Lower leg skin (tissue), 4 donors: ENCODE measurements around the gene PUM2. TPM values are rescaled to one million over a fixed set of nuclear protein-coding genes. Genes with fewer than 3 reads are reported as not detected.

ENCODE experiments used
- DNase-seq, 2 donors: peaks; one replicate each; pipeline ENCODE4 v3.0.0-alpha.2; 2019; ENCODE audit warnings: low spot score in 2 of 2
- H3K4me3 ChIP-seq: fragments of 200-600 bp; sonication (generic); 2 replicates; pipeline ENCODE4 v1.5.1; 2017; ENCODE audit warnings: mild to moderate bottlenecking, low read depth; ENCODE audit not compliant: poor library complexity, severe bottlenecking
- POLR2A ChIP-seq, 2 donors: fragments of 450-650 bp; IDR thresholded peaks; one replicate each; pipeline ENCODE4 v1.6.1; 2016 to 2017; ENCODE audit warnings: antibody characterized with exemption in 2 of 2, mild to moderate bottlenecking in 1 of 2, moderate library complexity in 1 of 2
- WGBS, 2 donors: methylation state at CpG; one replicate each; pipeline ENCODE4 v1.1.5; 2018; 5-methylcytosine and 5-hydroxymethylcytosine counted together
- intact Hi-C: fragments of 100-400 bp; cut with DNase I; formaldehyde crosslinking; loops from one replicate; pipeline ENCODE4 v1.15.0; 2023; ENCODE audit warnings: low total_unique reads
- total RNA-seq, 4 donors: library from RNA; depleted of rRNA; stranded (reverse); fragments of >200 nt; gene quantifications; one replicate each; pipeline ENCODE4 v1.1.0, GENCODE V29; 2016
- TF ChIP-seq, protein P1 (sequence below), 3 donors: fragments of 450-650 bp; IDR thresholded peaks; one replicate each; pipeline ENCODE4 v1.5.1; 2016; ENCODE audit warnings: antibody characterized with exemption in 3 of 3, mild to moderate bottlenecking in 3 of 3, moderate library complexity in 2 of 3

PUM2 gene
- total RNA-seq, 4 donors from 2014 or later: 82.5 to 88.1 (median 84.8) TPM

DNA sequence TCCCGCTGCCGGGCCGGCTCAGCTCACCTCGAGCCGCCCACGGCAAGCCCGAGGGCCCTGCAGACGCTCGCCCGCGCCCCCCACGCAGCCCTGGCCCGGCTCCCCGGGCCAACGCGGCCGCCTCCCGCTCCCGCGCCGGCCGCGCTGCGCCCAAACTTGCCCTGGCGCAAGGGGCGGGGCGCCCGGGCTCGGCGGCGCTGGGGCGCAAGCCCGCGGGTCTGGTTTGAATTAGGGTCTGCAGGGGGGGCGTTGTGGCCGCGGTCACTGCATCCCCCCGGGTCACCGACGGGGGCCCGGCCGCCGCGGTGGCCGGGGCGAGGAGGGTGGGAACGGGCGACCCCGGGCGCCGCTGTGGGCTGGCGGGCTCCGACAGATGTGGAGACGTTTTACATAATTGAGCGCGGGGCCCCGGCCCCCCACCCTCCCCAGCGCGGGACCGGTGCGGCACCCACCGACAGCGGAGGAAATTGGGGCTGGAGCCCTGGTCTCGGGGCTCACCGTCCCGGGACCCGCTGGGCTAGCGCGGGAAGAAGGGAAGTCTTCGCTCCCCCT is 126.4 kb downstream of the PUM2 start:
- WGBS, 2 donors: 0% methylated on average over 11 to 35 of the region's 70 CpGs
- intact Hi-C loops: no loop called here
- no peak for TF ChIP-seq POLR2A (IDR thresholded peaks at IDR 0.05)
- TF ChIP-seq, protein P1, sequence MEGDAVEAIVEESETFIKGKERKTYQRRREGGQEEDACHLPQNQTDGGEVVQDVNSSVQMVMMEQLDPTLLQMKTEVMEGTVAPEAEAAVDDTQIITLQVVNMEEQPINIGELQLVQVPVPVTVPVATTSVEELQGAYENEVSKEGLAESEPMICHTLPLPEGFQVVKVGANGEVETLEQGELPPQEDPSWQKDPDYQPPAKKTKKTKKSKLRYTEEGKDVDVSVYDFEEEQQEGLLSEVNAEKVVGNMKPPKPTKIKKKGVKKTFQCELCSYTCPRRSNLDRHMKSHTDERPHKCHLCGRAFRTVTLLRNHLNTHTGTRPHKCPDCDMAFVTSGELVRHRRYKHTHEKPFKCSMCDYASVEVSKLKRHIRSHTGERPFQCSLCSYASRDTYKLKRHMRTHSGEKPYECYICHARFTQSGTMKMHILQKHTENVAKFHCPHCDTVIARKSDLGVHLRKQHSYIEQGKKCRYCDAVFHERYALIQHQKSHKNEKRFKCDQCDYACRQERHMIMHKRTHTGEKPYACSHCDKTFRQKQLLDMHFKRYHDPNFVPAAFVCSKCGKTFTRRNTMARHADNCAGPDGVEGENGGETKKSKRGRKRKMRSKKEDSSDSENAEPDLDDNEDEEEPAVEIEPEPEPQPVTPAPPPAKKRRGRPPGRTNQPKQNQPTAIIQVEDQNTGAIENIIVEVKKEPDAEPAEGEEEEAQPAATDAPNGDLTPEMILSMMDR (IDR thresholded peaks at IDR 0.05): no peak
- DNase-seq: peak in 1 of 2 donors; percentile 85
- peak overlapping the region; percentile 31 for H3K4me3 ChIP-seq

DNA sequence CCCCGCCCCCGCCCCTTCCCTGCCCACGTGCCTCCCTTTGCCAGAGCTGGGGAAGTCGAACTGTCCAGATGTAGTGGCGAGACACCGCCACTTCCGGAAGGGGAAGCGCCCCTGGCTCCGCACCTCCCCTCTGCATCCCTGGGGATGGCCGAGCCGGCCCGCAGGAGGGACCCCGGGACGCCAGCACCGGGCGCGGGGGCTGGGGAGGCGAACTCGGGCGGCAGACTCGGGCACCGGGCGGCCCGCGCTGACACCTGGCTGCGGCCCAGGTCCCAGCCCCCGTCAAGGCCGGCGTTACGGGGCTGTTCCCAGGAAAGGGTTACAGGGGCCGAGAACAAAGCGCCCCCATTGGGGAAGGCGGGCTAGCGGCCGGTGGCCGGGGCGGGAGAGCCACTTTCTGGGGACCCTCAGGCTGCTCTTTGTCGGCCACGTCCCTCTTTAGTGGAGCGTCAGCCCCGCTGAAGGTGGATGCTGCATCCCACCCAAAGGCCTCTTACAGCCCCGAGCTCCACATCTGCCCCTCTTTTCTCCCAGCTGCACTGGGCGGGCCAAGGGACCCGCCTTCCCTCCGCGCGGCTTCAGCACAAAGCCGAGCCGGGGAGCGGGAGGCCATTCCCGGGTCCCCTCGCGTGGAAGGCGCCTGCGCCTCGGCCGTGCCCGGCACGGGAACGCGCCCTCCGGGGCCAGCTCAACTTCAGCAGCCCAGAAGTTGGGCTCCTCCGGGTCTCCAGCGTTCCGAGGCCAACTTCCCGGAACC is 127.1 kb downstream of the PUM2 start:
- 0% methylated on average over 34 to 57 of the region's 66 CpGs for WGBS, 2 donors
- DNase-seq: peak in 1 of 2 donors; percentile 88
- intact Hi-C loops: no loop called here
- peak overlapping the region; percentile 31 for H3K4me3 ChIP-seq
- TF ChIP-seq, protein P1 (IDR thresholded peaks at IDR 0.05): no peak
- no peak for TF ChIP-seq POLR2A (IDR thresholded peaks at IDR 0.05)

DNA sequence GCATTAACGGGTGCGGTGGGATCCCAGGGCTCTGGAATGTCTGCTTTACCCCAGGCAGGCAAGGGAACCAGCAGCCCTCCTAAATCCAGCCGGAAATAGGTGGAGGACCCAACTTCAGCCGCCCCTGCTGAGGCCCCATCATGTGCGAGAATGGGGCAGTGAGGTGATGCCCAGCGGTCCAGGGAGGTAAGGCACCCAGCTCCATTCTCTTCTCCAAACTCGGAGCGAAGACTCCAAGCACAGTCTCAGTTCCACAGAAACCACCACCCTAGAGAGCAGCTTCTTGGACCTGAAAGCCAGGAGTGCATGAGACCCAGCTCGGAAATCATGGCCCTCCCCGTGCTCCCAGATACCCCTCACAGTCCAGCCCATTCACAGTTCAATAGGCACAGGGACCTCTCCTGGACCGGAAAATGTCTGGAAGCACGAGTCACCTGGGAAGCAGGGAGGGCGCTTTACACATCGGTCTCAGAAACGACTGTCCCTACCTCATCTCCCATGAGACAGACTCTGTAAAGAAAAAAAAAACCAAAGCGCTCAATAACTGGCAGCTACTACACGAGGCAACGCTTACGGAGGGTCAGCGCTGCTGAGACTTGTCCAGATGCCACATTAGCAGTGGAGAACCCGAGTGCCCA is 127.8 kb downstream of the PUM2 start:
- intact Hi-C loops: no loop called here
- 27 to 33% methylated on average over 21 of the region's 21 CpGs for WGBS, 2 donors
- TF ChIP-seq POLR2A (IDR thresholded peaks at IDR 0.05): no peak
- TF ChIP-seq, protein P1 (IDR thresholded peaks at IDR 0.05): no peak
- H3K4me3 ChIP-seq: no peak overlapping the region
- no peak for DNase-seq

DNA sequence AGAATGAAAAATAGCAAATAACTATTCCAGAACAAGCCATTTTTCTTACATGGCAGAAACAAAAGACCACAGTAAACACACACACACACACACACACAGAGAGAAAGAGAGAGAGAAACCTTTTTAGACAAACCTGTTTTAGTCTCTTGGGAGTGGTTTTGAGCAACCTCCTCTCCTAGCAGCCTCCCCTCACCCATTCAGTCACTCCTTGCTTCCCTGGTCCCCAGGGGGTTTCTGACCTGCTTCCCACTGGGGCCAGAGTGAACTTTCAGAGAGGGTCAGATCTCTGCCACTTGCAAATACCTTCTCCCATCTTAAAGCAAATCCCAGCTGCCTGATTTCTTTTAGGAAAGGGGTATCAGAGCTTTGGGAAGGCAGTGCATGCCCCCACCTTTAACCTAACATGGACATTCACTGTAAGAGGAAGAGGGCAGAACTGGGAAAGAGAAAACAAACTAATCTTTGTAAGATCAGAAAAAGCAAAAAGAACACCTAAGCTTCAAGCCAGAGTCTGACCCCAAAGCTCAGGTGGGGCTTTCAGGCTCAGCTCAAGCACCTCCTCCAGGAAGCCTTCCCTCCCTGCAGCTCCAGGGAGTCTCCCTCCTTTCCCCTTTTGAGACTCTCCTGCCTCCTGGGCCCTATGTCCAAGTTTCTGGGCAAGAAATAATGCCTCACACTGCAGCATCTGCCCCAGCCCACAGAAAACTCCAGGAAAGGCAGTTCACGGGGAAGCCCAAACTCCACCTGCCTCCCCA is 128.5 kb downstream of the PUM2 start:
- H3K4me3 ChIP-seq: no peak overlapping the region
- intact Hi-C loops: no loop called here

DNA sequence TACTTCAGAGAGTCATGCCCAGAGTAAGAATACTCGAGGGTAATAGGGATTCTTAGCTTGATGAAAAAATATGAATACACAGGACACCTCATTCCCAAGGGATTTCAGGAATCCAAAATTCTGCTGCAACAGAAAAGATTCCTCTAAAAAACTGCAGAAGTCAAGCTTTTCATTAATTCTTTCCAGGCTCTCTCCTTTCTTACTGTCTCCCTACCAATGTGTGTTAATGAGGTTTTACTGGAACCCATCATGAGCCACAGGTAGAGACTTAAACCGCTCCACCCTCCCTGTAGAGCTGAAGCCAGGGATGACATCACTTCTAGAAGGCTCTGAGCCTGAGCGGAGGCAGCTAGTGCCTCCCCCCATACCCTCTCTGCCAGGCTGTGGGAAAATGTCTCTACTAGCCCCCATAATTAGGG is 129.1 kb downstream of the PUM2 start:
- no peak overlapping the region for H3K4me3 ChIP-seq
- TF ChIP-seq, protein P1 (IDR thresholded peaks at IDR 0.05): no peak
- TF ChIP-seq POLR2A (IDR thresholded peaks at IDR 0.05): no peak
- 33 to 34% methylated on average over 3 of the region's 3 CpGs for WGBS, 2 donors
- DNase-seq: no peak
- intact Hi-C loops: no loop called here

More for the DNA sequence above, 128.5 kb downstream of the PUM2 start:
- no peak for TF ChIP-seq POLR2A (IDR thresholded peaks at IDR 0.05)
- TF ChIP-seq, protein P1 (IDR thresholded peaks at IDR 0.05): no peak
- no peak for DNase-seq
- WGBS, 2 donors: 60 to 83% methylated on average over 1 of the region's 1 CpG
